ENCODE measurements around the gene MEOX2.

MEOX2 gene

GRCh38 chr7:15680446-15680845 is 6.0 kb downstream of the MEOX2 start:
- no peak for DNase-seq

- no peak for DNase-seq
Measured at GRCh38 chr7:15679306-15679705, 7.2 kb downstream of the MEOX2 start.

GRCh38 chr7:15678653-15679052 is 7.8 kb downstream of the MEOX2 start:
- no peak for DNase-seq

- DNase-seq = no peak
Measured at GRCh38 chr7:15675379-15675778, 11.1 kb downstream of the MEOX2 start.

- no peak for DNase-seq
Measured at GRCh38 chr7:15674586-15674985, 11.9 kb downstream of the MEOX2 start.

- no peak for DNase-seq
Measured at GRCh38 chr7:15669443-15670090, 16.9 kb downstream of the MEOX2 start.

- no peak for DNase-seq
Measured at GRCh38 chr7:15667991-15668390, 18.5 kb downstream of the MEOX2 start.

GRCh38 chr7:15662451-15662850 is 24.0 kb downstream of the MEOX2 start:
- no peak for DNase-seq

- DNase-seq = no peak
Measured at GRCh38 chr7:15658247-15658646, 28.2 kb downstream of the MEOX2 start.

GRCh38 chr7:15652776-15653290 is 33.6 kb downstream of the MEOX2 start:
- no peak for DNase-seq

- no peak for DNase-seq
Measured at GRCh38 chr7:15651693-15652092, 34.8 kb downstream of the MEOX2 start.

- no peak for DNase-seq
Measured at GRCh38 chr7:15650787-15651186, 35.7 kb downstream of the MEOX2 start.

- no peak for DNase-seq
Measured at GRCh38 chr7:15648461-15648961, 38.0 kb downstream of the MEOX2 start.

GRCh38 chr7:15647309-15647708 is 39.2 kb downstream of the MEOX2 start:
- DNase-seq = no peak

- DNase-seq = no peak
Measured at GRCh38 chr7:15643000-15643705, 43.3 kb downstream of the MEOX2 start.

GRCh38 chr7:15628876-15629275 is 57.6 kb downstream of the MEOX2 start:
- no peak for DNase-seq

- no peak for DNase-seq
Measured at GRCh38 chr7:15626041-15626440, 60.4 kb downstream of the MEOX2 start.

GRCh38 chr7:15625466-15625865 is 61.0 kb downstream of the MEOX2 start:
- DNase-seq = no peak

GRCh38 chr7:15621468-15621867 is 65.0 kb downstream of the MEOX2 start:
- no peak for DNase-seq

- no peak for DNase-seq
Measured at GRCh38 chr7:15620491-15621185, 65.8 kb downstream of the MEOX2 start.

- no peak for DNase-seq
Measured at GRCh38 chr7:15618275-15618674, 68.2 kb downstream of the MEOX2 start.

GRCh38 chr7:15612205-15612604 is 74.3 kb downstream of the MEOX2 start:
- no peak for DNase-seq

- no peak for DNase-seq
Measured at GRCh38 chr7:15610503-15610902, 76.0 kb downstream of the MEOX2 start.

GRCh38 chr7:15609287-15609686 is 77.2 kb downstream of the MEOX2 start:
- DNase-seq = no peak
